HepG2 (cell line): ENCODE results near the gene TSPAN9.

Experiments used
- CTCF ChIP-seq: sonication (generic); formaldehyde crosslinking; IDR thresholded peaks from 2 replicates; pipeline ENCODE4 v1.5.0; 2020; ENCODE audit warnings: mild to moderate bottlenecking, missing genetic modification reagents, moderate library complexity
- HDAC2 ChIP-seq: sonication (generic); formaldehyde crosslinking; IDR thresholded peaks from 2 replicates; pipeline ENCODE4 v1.4.0; 2020; ENCODE audit warnings: missing genetic modification reagents
- TF ChIP-seq, protein P1 (sequence below): sonication (generic); IDR thresholded peaks from 2 replicates; pipeline ENCODE4 v1.6.1; 2016; ENCODE audit warnings: low read depth, borderline replicate concordance
- TF ChIP-seq, protein P2 (sequence below): sonication (generic); formaldehyde crosslinking; IDR thresholded peaks from 2 replicates; pipeline ENCODE4 v1.8.1; 2023; ENCODE audit warnings: mild to moderate bottlenecking, inconsistent platforms, moderate library complexity, missing genetic modification reagents, borderline replicate concordance
- TF ChIP-seq, protein P3 (sequence below): sonication (generic); formaldehyde crosslinking; IDR thresholded peaks from 2 replicates; pipeline ENCODE4 v1.5.1; 2020; ENCODE audit warnings: mild to moderate bottlenecking, missing genetic modification reagents

DNA sequence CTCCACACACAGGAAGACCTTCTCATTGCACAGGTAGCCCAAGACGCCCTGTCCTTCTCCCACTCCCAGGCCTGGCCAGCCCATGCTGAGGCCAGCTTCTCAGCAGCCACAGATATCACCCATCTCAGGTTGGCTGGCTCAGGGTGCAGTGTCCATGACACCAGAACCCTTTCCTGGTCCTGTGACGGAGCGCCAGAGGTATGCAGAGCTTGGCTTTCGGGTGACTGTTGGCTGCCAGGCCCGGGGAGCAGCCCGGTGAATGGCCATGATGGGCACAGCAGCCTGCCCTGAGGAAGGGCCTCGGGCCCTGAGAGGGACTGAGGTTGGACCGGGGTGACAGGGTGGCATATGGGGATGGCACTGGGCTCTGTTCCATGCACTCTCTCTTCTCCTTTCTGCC, 173.4 kb downstream of the TSPAN9 start:
- TF ChIP-seq, protein P1, sequence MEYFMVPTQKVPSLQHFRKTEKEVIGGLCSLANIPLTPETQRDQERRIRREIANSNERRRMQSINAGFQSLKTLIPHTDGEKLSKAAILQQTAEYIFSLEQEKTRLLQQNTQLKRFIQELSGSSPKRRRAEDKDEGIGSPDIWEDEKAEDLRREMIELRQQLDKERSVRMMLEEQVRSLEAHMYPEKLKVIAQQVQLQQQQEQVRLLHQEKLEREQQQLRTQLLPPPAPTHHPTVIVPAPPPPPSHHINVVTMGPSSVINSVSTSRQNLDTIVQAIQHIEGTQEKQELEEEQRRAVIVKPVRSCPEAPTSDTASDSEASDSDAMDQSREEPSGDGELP = no peak
- TF ChIP-seq, protein P2, sequence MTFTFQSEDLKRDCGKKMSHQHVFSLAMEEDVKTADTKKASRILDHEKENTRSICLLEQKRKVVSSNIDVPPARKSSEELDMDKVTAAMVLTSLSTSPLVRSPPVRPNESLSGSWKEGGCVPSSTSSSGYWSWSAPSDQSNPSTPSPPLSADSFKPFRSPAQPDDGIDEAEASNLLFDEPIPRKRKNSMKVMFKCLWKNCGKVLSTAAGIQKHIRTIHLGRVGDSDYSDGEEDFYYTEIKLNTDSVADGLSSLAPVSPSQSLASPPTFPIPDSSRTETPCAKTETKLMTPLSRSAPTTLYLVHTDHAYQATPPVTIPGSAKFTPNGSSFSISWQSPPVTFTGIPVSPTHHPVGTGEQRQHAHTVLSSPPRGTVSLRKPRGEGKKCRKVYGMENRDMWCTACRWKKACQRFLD (CRISPR knock-in tag) = no peak
- TF ChIP-seq HDAC2 (CRISPR knock-in tag) (no peak), CTCF (no peak)
- TF ChIP-seq, protein P3, sequence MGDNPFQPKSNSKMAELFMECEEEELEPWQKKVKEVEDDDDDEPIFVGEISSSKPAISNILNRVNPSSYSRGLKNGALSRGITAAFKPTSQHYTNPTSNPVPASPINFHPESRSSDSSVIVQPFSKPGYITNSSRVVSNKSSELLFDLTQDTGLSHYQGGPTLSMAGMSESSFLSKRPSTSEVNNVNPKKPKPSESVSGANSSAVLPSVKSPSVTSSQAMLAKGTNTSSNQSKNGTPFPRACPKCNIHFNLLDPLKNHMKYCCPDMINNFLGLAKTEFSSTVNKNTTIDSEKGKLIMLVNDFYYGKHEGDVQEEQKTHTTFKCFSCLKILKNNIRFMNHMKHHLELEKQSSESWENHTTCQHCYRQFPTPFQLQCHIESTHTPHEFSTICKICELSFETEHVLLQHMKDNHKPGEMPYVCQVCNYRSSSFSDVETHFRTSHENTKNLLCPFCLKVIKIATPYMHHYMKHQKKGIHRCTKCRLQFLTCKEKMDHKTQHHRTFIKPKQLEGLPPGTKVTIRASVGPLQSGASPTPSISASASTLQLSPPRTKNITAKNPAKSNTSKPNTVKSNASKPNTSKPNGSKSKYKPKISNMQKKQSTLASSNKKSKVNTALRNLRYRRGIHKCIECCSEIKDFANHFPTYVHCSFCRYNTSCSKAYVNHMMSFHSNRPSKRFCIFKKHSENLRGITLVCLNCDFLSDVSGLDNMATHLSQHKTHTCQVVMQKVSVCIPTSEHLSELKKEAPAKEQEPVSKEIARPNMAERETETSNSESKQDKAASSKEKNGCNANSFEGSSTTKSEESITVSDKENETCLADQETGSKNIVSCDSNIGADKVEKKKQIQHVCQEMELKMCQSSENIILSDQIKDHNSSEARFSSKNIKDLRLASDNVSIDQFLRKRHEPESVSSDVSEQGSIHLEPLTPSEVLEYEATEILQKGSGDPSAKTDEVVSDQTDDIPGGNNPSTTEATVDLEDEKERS (CRISPR knock-in tag) = no peak
